Panc1 (cell line): ENCODE results near the gene TECPR2. TPM values are rescaled to one million over a fixed set of nuclear protein-coding genes. Genes with fewer than 3 reads are reported as not detected.

Source experiments
- ATAC-seq: fragments of 200-7000 bp; cut with Tn5 transposase; 2 replicates; pipeline ENCODE4 v1.9.1; 2020; ENCODE audit warnings: mild to moderate bottlenecking, moderate library complexity
- BruUV-seq: library from RNA; stranded (reverse); fragments of 400-500 nt; replicated peaks from 2 replicates; lab custom pipeline; 2021; lab: Mats Ljungman, UMichigan
- CTCF ChIA-PET: fragments of 300-600 bp; sonication (Branson Sonifier 250); formaldehyde crosslinking; loops from one replicate; lab custom pipeline; 2022; ENCODE audit warnings: antibody characterized with exemption; lab: Charles Lee
- POLR2A ChIA-PET: fragments of 300-600 bp; sonication (Branson Sonifier 250); formaldehyde crosslinking; loops from one replicate; lab custom pipeline; 2022; ENCODE audit warnings: antibody characterized with exemption; lab: Charles Lee
- DNase-seq: peaks from one replicate; pipeline ENCODE4 v3.0.0-alpha.2; 2010; ENCODE audit warnings: low read depth, low spot score
- H3K27ac ChIP-seq: 2 replicates; pipeline ENCODE4 v1.5.1; 2011; ENCODE audit warnings: mild to moderate bottlenecking, low read length, inconsistent platforms
- H3K27me3 ChIP-seq: fragments of 200-500 bp; sonication (Bioruptor generic); 2 replicates; pipeline ENCODE4 v1.6.0; 2014; ENCODE audit warnings: low read length, inconsistent platforms; ENCODE audit not compliant: control insufficient read depth, insufficient read depth
- H3K36me3 ChIP-seq: fragments of 200-500 bp; sonication (Bioruptor generic); 2 replicates; pipeline ENCODE4 v1.5.1; 2014; ENCODE audit warnings: inconsistent platforms, mild to moderate bottlenecking, low read length, moderate library complexity; ENCODE audit not compliant: control insufficient read depth, insufficient read depth
- H3K4me1 ChIP-seq: 2 replicates; pipeline ENCODE4 v1.5.1; 2011; ENCODE audit warnings: inconsistent platforms, mild to moderate bottlenecking, low read length, moderate library complexity; ENCODE audit not compliant: control insufficient read depth, insufficient read depth
- H3K4me3 ChIP-seq, 2 experiments: 2 replicates each; pipeline ENCODE4 v1.5.1; 2011 to 2012; ENCODE audit warnings: low read depth in 2 of 2, low read length in 2 of 2, mild to moderate bottlenecking in 2 of 2, inconsistent platforms in 1 of 2, moderate library complexity in 1 of 2
- H3K9me3 ChIP-seq: fragments of 200-500 bp; sonication (Bioruptor generic); 2 replicates; pipeline ENCODE4 v1.5.1; 2014; ENCODE audit warnings: low read depth, mild to moderate bottlenecking, inconsistent platforms, low read length, moderate library complexity; ENCODE audit not compliant: control insufficient read depth, insufficient read depth
- CTCF ChIP-seq: fragments of 450-650 bp; IDR thresholded peaks from 2 replicates; pipeline ENCODE4 v1.5.1; 2017; ENCODE audit warnings: mild to moderate bottlenecking
- POLR2AphosphoS5 ChIP-seq: IDR thresholded peaks from 2 replicates; pipeline ENCODE4 v1.6.1; 2012; ENCODE audit warnings: mild to moderate bottlenecking, low read depth, low read length, moderate library complexity
- SIN3A ChIP-seq: IDR thresholded peaks from 2 replicates; pipeline ENCODE4 v1.6.1; 2012; ENCODE audit warnings: low read depth, mild to moderate bottlenecking, low read length, moderate library complexity, borderline replicate concordance; ENCODE audit not compliant: insufficient read depth
- TCF7L2 ChIP-seq: IDR thresholded peaks from 2 replicates; pipeline ENCODE4 v1.6.1; 2011; ENCODE audit warnings: mild to moderate bottlenecking, low read depth, low read length, inconsistent platforms
- in situ Hi-C: cut with HindIII; loops from 2 replicates; pipeline ENCODE4 v1.10.0; 2016; ENCODE audit warnings: low sequenced_read_pairs, low pct_unique_long_range_greater_than_20kb
- intact Hi-C: fragments of 100-400 bp; cut with micrococcal nuclease; formaldehyde crosslinking; loops from one replicate; pipeline ENCODE4 v1.10.0; 2022; ENCODE audit not compliant: unreplicated experiment
- total RNA-seq: library from RNA; stranded (reverse); gene quantifications from one replicate; pipeline ENCODE4 v1.2.1, GENCODE V29; 2021; ENCODE audit not compliant: unreplicated experiment
- TF ChIP-seq, protein P1 (sequence below), 2 experiments: IDR thresholded peaks; 2 replicates each; pipeline ENCODE4 v1.6.1; 2011 to 2012; ENCODE audit warnings: low read depth in 2 of 2, control low read depth in 1 of 2, low read length in 1 of 2, mild to moderate bottlenecking in 1 of 2, moderate library complexity in 1 of 2; ENCODE audit not compliant: insufficient read depth in 1 of 2

TECPR2 gene
- total RNA-seq, 1 experiment from 2014 or later: 15.5 TPM

GRCh38 chr14:102505000-102505619 is 142.4 kb downstream of the TECPR2 start:
- no peaks in the 10 kb centered on the region; the same call in 1 of the 2 replicates for H3K36me3 ChIP-seq
- DNase-seq: no peak
- no peaks in the 10 kb centered on the region for H3K9me3 ChIP-seq
- no peak overlapping the region for H3K4me3 ChIP-seq
- in situ Hi-C loops: no loop called here
- BruUV-seq: no TSS peak
- no peak for TF ChIP-seq SIN3A
- no peak for TF ChIP-seq POLR2AphosphoS5
- TF ChIP-seq, protein P1, sequence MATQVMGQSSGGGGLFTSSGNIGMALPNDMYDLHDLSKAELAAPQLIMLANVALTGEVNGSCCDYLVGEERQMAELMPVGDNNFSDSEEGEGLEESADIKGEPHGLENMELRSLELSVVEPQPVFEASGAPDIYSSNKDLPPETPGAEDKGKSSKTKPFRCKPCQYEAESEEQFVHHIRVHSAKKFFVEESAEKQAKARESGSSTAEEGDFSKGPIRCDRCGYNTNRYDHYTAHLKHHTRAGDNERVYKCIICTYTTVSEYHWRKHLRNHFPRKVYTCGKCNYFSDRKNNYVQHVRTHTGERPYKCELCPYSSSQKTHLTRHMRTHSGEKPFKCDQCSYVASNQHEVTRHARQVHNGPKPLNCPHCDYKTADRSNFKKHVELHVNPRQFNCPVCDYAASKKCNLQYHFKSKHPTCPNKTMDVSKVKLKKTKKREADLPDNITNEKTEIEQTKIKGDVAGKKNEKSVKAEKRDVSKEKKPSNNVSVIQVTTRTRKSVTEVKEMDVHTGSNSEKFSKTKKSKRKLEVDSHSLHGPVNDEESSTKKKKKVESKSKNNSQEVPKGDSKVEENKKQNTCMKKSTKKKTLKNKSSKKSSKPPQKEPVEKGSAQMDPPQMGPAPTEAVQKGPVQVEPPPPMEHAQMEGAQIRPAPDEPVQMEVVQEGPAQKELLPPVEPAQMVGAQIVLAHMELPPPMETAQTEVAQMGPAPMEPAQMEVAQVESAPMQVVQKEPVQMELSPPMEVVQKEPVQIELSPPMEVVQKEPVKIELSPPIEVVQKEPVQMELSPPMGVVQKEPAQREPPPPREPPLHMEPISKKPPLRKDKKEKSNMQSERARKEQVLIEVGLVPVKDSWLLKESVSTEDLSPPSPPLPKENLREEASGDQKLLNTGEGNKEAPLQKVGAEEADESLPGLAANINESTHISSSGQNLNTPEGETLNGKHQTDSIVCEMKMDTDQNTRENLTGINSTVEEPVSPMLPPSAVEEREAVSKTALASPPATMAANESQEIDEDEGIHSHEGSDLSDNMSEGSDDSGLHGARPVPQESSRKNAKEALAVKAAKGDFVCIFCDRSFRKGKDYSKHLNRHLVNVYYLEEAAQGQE (IDR thresholded peaks at IDR 0.05; ENCODE audit: insufficient read depth in 1 of 2, low read depth in 2 of 2, low read length in 1 of 2): no peak
- TF ChIP-seq TCF7L2: no peak
- no peak for TF ChIP-seq CTCF
- no peaks in the 10 kb centered on the region for H3K4me1 ChIP-seq
- POLR2A ChIA-PET: interaction anchor here (0.5 kb wide), 1 partner anchor 360 kb away, joined by 3 read pairs; no protein-coding TSS in a partner anchor
- CTCF ChIA-PET: no interaction called here
- no peak overlapping the region for H3K27ac ChIP-seq
- no peaks in the 10 kb centered on the region for H3K27me3 ChIP-seq
- no peak for ATAC-seq
- intact Hi-C loops: no loop called here

DNA sequence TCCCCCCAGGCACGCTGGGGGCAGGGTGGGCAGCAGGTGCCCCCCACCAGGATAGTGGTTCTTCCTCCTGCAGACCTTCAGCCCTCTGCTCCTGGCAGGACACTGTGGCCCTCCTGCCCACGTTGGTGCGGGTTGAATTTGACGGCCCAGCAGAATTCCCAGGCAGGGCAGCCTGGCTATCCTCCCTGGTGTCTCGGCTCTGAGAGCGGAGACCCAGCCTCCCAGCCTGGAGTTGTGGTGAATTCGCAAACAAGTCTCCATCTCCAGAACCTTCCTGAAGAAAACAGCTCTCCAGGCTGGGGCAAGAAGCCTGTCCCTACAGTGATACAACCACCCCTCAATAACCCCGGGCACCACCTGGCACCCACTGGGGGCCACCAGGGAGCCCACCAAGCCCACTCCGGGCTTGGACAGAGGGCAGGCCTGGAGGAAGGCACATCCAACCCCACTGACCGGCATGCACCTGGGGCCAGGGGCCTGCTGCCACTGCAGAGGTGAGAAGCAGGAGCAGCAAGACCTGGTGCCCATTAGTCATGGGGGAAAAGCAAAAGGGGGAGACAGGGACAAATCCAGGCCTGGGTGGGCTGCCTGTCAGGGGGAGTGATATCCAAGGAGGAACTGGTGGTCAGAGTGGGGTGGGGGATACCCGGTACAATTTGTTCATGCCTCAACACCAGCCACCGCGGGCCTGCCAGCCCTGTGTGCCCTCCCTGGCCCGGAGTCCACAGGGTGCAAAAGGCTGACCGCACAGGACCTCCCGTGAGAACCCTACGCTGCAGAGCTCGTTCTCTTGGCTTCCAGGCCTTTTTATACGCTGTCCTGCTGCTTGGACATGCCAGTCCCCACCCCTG is 143.3 kb downstream of the TECPR2 start:
- intact Hi-C loops: no loop called here
- in situ Hi-C loops: no loop called here
- Histone ChIP-seq H3K27me3 (no peaks in the 10 kb centered on the region), H3K36me3 (no peaks in the 10 kb centered on the region; the same call in 1 of the 2 replicates), H3K4me1 (no peaks in the 10 kb centered on the region; the same call in 1 of the 2 replicates), H3K4me3 (no peak overlapping the region), H3K9me3 (no peaks in the 10 kb centered on the region), H3K27ac (no peak overlapping the region)
- no peak for DNase-seq
- ChIA-PET CTCF (no interaction called here), POLR2A (no interaction called here)
- no TSS peak for BruUV-seq
- ATAC-seq: no peak
- no peak for TF ChIP-seq CTCF
- TF ChIP-seq, protein P1 (IDR thresholded peaks at IDR 0.05; ENCODE audit: insufficient read depth in 1 of 2, low read depth in 2 of 2, low read length in 1 of 2): no peak
- no peak for TF ChIP-seq SIN3A
- TF ChIP-seq TCF7L2: no peak
- no peak for TF ChIP-seq POLR2AphosphoS5
